Hepatocyte (in vitro differentiated cells): Measurements from ENCODE around the gene SIPA1. TPM values are rescaled to one million over a fixed set of nuclear protein-coding genes. Genes with fewer than 3 reads are reported as not detected.

Experiments
- DNase-seq: peaks from one replicate; pipeline ENCODE4 v3.0.0-alpha.2; 2016; ENCODE audit warnings: low spot score
- H2AFZ ChIP-seq: fragments of 200-600 bp; sonication (generic); 2 replicates; pipeline ENCODE4 v1.6.0; 2016; ENCODE audit warnings: antibody characterized with exemption, mild to moderate bottlenecking
- H3K27ac ChIP-seq: fragments of 200-600 bp; sonication (generic); 2 replicates; pipeline ENCODE4 v1.5.1; 2016; ENCODE audit warnings: mild to moderate bottlenecking
- H3K27me3 ChIP-seq: fragments of 200-600 bp; sonication (generic); 2 replicates; pipeline ENCODE4 v1.6.1; 2016
- H3K36me3 ChIP-seq: fragments of 200-600 bp; sonication (generic); replicated peaks from 2 replicates; pipeline ENCODE4 v1.5.1; 2016; ENCODE audit warnings: low read depth; ENCODE audit not compliant: insufficient read depth
- H3K4me1 ChIP-seq: fragments of 200-600 bp; sonication (generic); 2 replicates; pipeline ENCODE4 v1.5.1; 2016; ENCODE audit warnings: mild to moderate bottlenecking, moderate library complexity; ENCODE audit not compliant: insufficient read depth
- H3K4me2 ChIP-seq: fragments of 200-600 bp; sonication (generic); 2 replicates; pipeline ENCODE4 v1.6.0; 2016
- H3K4me3 ChIP-seq: fragments of 200-600 bp; sonication (generic); 2 replicates; pipeline ENCODE4 v1.5.1; 2016; ENCODE audit warnings: mild to moderate bottlenecking
- H3K79me2 ChIP-seq: fragments of 200-600 bp; sonication (generic); 2 replicates; pipeline ENCODE4 v1.6.0; 2017; ENCODE audit warnings: mild to moderate bottlenecking
- H3K9me2 ChIP-seq: fragments of 200-600 bp; sonication (generic); replicated peaks from 2 replicates; pipeline ENCODE4 v1.6.0; 2017; ENCODE audit warnings: mild to moderate bottlenecking; ENCODE audit not compliant: insufficient read depth
- H3K9me3 ChIP-seq: fragments of 200-600 bp; sonication (generic); 2 replicates; pipeline ENCODE4 v1.5.1; 2016; ENCODE audit warnings: low read depth, mild to moderate bottlenecking
- H4K20me1 ChIP-seq: fragments of 200-600 bp; sonication (generic); 2 replicates; pipeline ENCODE4 v1.6.0; 2016; ENCODE audit warnings: mild to moderate bottlenecking; ENCODE audit not compliant: insufficient read depth, poor library complexity, severe bottlenecking
- EZH2 ChIP-seq: fragments of 200-600 bp; sonication (generic); IDR thresholded peaks from 2 replicates; pipeline ENCODE4 v1.6.1; 2016; ENCODE audit warnings: antibody characterized with exemption, mild to moderate bottlenecking, borderline replicate concordance
- EZH2phosphoT487 ChIP-seq: fragments of 200-600 bp; sonication (generic); IDR thresholded peaks from one replicate; pipeline ENCODE4 v1.6.1; 2018; ENCODE audit warnings: antibody characterized with exemption, mild to moderate bottlenecking, low read depth, moderate library complexity; ENCODE audit not compliant: unreplicated experiment, severe bottlenecking
- WGBS: methylation state at CpG from one replicate; pipeline ENCODE4 v1.1.6; 2016; ENCODE audit warnings: low lambda C conversion rate; ENCODE audit errors: missing lambda C conversion rate; 5-methylcytosine and 5-hydroxymethylcytosine counted together
- polyA plus RNA-seq: library from polyadenylated mRNA; unstranded; fragments of >200 nt; fragmentation: Nextera tagmentation; extraction: Ambion mirVana; gene quantifications from 2 replicates; pipeline ENCODE4 v1.2.1, GENCODE V29; 2016
- total RNA-seq: library from RNA; depleted of rRNA; stranded (reverse); fragments of >200 nt; gene quantifications from 2 replicates; pipeline ENCODE4 v1.2.3, GENCODE V29; 2014
- TF ChIP-seq, protein P1 (sequence below): fragments of 200-600 bp; sonication (generic); IDR thresholded peaks from 2 replicates; pipeline ENCODE4 v1.5.1; 2016; ENCODE audit warnings: antibody characterized with exemption, mild to moderate bottlenecking; ENCODE audit not compliant: poor library complexity

Gene SIPA1
- total and polyA plus RNA-seq, 2 experiments from 2014 or later, result 15.6 to 42.9 TPM

DNA sequence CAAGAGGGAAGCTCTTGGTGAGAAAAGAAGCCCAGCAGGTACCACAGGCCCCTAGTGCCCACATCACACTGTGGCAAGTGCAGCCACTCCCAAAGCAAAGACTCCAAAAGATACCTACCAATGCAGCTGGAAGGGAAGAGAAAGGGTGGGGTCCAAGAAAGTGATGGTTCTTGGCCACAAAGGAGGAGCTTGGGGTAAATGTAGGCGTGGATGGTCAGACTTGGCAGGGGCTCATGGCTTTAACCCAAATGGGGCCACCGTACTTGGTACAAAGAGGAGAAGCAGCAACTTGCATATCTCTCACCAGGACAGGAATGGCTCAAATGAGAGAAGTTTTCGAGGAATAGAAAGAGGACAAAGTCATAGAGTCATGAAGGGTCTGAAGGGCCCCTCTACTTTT, 28.7 kb upstream of the SIPA1 start:
- peaks cover 56% of the 10 kb centered on the region for H4K20me1 ChIP-seq
- H3K36me3 ChIP-seq, result no peaks in the 10 kb centered on the region

DNA sequence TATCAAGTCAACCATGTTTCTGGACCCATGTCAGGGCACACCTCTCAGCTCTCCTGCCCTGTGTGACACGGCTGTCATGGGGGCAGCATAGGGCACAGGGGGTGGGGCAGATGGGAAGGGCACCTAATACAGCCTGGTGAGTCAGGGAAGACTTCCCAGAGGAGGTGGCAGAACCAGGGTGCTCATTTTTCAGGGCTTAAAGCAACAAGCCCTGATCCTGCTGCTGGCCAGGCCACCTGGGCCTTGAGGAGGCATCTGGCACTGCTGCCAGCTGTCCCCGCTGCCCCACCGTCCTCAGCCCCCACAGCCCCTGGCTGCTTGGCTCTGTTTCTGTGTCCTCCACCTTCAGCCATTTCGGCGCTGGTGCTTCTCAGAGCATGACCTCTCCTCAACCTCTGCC, 28.2 kb upstream of the SIPA1 start:
- Histone ChIP-seq H3K9me3 (no peaks in the 10 kb centered on the region), H2AFZ (no peak overlapping the region), H3K36me3 (no peaks in the 10 kb centered on the region), H3K79me2 (peaks cover 56% of the 10 kb centered on the region), H3K4me1 (peaks cover 30% of the 10 kb centered on the region), H3K27ac (no peak overlapping the region), H3K27me3 (no peaks in the 10 kb centered on the region), H4K20me1 (peaks cover 56% of the 10 kb centered on the region), H3K4me3 (no peak overlapping the region), H3K9me2 (no peaks in the 10 kb centered on the region), H3K4me2 (no peak overlapping the region)
- 95% methylated on average over 3 of the region's 5 CpGs for WGBS
- no peak for DNase-seq
- no peak for TF ChIP-seq EZH2
- TF ChIP-seq EZH2phosphoT487, result no peak
- TF ChIP-seq, protein P1, sequence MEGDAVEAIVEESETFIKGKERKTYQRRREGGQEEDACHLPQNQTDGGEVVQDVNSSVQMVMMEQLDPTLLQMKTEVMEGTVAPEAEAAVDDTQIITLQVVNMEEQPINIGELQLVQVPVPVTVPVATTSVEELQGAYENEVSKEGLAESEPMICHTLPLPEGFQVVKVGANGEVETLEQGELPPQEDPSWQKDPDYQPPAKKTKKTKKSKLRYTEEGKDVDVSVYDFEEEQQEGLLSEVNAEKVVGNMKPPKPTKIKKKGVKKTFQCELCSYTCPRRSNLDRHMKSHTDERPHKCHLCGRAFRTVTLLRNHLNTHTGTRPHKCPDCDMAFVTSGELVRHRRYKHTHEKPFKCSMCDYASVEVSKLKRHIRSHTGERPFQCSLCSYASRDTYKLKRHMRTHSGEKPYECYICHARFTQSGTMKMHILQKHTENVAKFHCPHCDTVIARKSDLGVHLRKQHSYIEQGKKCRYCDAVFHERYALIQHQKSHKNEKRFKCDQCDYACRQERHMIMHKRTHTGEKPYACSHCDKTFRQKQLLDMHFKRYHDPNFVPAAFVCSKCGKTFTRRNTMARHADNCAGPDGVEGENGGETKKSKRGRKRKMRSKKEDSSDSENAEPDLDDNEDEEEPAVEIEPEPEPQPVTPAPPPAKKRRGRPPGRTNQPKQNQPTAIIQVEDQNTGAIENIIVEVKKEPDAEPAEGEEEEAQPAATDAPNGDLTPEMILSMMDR, result no peak

More for the DNA sequence above, 28.7 kb upstream of the SIPA1 start:
- Histone ChIP-seq H3K4me2 (no peak overlapping the region), H2AFZ (no peak overlapping the region), H3K27ac (no peak overlapping the region), H3K4me1 (peaks cover 30% of the 10 kb centered on the region), H3K4me3 (no peak overlapping the region), H3K9me2 (no peaks in the 10 kb centered on the region), H3K27me3 (no peaks in the 10 kb centered on the region), H3K79me2 (peaks cover 53% of the 10 kb centered on the region), H3K9me3 (no peaks in the 10 kb centered on the region)
- DNase-seq, result no peak
- WGBS, result 93% methylated on average over 3 of the region's 3 CpGs
- TF ChIP-seq EZH2, result no peak
- no peak for TF ChIP-seq EZH2phosphoT487
- TF ChIP-seq, protein P1, result no peak

DNA sequence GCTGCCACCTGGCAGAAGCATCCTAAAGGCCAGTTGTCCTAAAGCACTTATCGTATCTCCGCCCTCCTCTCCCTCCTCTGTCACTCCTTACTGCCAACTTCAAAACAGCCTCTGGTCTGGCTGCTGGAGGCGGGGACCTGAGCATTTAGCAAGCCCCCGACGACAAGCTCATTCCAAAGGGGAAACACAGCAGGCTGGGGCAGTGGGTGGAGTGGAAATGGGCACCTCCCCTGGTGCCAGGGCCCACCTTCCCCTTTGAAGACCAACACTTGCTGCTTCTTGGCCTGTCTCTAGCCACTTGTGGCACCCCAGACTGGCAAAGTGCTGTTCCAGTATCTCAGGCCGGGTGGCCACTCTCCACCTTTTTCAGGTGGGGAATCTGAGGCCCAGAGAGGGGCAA, 27.5 kb upstream of the SIPA1 start:
- Histone ChIP-seq H3K79me2 (peaks cover 57% of the 10 kb centered on the region), H3K4me2 (no peak overlapping the region), H3K9me2 (no peaks in the 10 kb centered on the region), H3K4me3 (no peak overlapping the region), H3K4me1 (peaks cover 30% of the 10 kb centered on the region), H3K27ac (no peak overlapping the region), H3K27me3 (no peaks in the 10 kb centered on the region), H3K36me3 (no peaks in the 10 kb centered on the region), H2AFZ (no peak overlapping the region), H4K20me1 (peaks cover 56% of the 10 kb centered on the region), H3K9me3 (no peaks in the 10 kb centered on the region)
- 84% methylated on average over 6 of the region's 6 CpGs for WGBS
- no peak for DNase-seq
- no peak for TF ChIP-seq EZH2phosphoT487

DNA sequence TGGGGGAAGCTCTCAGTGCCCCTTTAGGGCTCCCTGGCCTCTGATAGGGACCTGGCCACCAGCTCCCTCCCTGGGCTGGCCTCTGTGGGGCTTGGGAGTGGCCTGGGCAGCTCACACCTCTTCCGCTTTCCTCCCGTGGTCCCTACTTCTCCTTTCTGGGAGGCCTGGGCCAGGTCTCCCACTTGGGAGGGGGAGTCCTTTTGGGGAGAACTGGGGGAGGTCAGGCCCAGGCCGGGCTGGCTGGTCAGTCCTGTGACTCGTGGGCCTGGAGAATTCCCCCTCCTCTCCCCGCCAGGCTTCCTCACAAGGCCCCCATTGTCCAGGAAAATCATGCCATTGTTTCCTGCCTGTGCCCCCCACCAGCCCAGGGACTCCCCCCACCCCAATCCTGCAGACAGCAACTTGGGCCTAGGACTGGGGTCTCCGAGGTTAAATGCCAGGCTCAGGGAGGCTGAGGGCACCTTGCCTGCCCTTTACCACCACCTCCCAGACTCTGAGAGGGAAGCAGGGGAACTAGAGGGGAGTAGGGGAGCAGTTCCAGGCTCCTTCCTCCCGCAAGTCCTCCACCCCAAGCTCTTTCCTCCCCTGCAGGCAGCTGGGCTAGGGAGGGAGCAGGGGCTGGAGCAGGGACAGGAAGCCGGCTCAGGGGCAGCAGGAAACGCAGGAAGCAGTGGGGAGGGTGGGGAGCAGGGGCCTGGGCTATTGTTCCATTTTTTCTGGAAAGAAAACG, 26.7 kb upstream of the SIPA1 start:
- Histone ChIP-seq H4K20me1 (peaks cover 56% of the 10 kb centered on the region), H3K27me3 (no peaks in the 10 kb centered on the region), H3K27ac (no peak overlapping the region), H3K9me3 (no peaks in the 10 kb centered on the region), H3K4me2 (peak overlapping the region; percentile 88), H3K4me3 (no peak overlapping the region), H3K4me1 (peaks cover 30% of the 10 kb centered on the region), H3K9me2 (no peaks in the 10 kb centered on the region), H2AFZ (no peak overlapping the region), H3K36me3 (no peaks in the 10 kb centered on the region), H3K79me2 (peaks cover 59% of the 10 kb centered on the region)
- no peak for TF ChIP-seq EZH2phosphoT487
- TF ChIP-seq EZH2, result no peak
- TF ChIP-seq, protein P1, result no peak
- 76% methylated on average over 6 of the region's 10 CpGs for WGBS
- DNase-seq, result no peak
